K562 (cell line): ENCODE measurements around the gene KRTAP6-2. TPM values are rescaled to one million over a fixed set of nuclear protein-coding genes. Genes with fewer than 3 reads are reported as not detected.

Experiments
- ATAC-seq: fragments of 200-7000 bp; cut with Tn5 transposase; 3 replicates; pipeline ENCODE4 v1.9.1; 2020; ENCODE audit warnings: moderate library complexity
- BruUV-seq: library from RNA; stranded (reverse); fragments of 400-500 nt; replicated peaks from 2 replicates; lab custom pipeline; 2021; lab: Mats Ljungman, UMichigan
- CTCF ChIA-PET: fragments of 300-600 bp; formaldehyde crosslinking; extraction: SDS; loops from one replicate; lab custom pipeline; 2021; ENCODE audit warnings: low intra/inter-chr PET ratio; lab: Yijun Ruan, JAX
- POLR2A ChIA-PET: fragments of 300-600, 350-650 bp; sonication (Branson Sonifier 250); formaldehyde crosslinking; extraction: SDS; loops from one replicate; lab custom pipeline; 2021; ENCODE audit warnings: antibody characterized with exemption, inconsistent platforms; lab: Yijun Ruan, JAX
- DNase-seq, 4 experiments: peaks; one replicate each; pipeline versions ENCODE4 v3.0.0 to v3.0.0-alpha.2; 2011 to 2018; ENCODE audit warnings: low spot score in 3 of 4, mixed read lengths in 3 of 4; ENCODE audit errors: extremely low read depth in 1 of 4
- FAIRE-seq: peaks from 2 replicates; lab custom pipeline; 2011; peaks lifted over from hg19 to GRCh38; lab: Jason Lieb, UNC
- H2AFZ ChIP-seq: 2 replicates; pipeline ENCODE4 v1.6.0; 2011; ENCODE audit warnings: low read depth, low read length, control low read depth, inconsistent platforms
- H3K27ac ChIP-seq: fragments of 200-600 bp; 3 replicates; pipeline ENCODE4 v1.8.0; 2011; ENCODE audit warnings: low read depth, mild to moderate bottlenecking, control low read depth, inconsistent platforms, low read length, moderate library complexity, mixed read lengths; ENCODE audit errors: extremely low read depth
- H3K27me3 ChIP-seq, 2 experiments: fragments of 300-600 bp in 1 of 2; 2 replicates in 1 of 2; 3 replicates in 1 of 2; pipeline versions ENCODE4 v1.6.0 to v1.8.0; 2011; ENCODE audit warnings: inconsistent platforms in 2 of 2, low read length in 2 of 2, mild to moderate bottlenecking in 1 of 2, mixed read lengths in 1 of 2, moderate library complexity in 1 of 2; ENCODE audit not compliant: control insufficient read depth in 2 of 2, insufficient read depth in 2 of 2
- H3K36me3 ChIP-seq: fragments of 300-600 bp; 3 replicates; pipeline ENCODE4 v1.8.0; 2011; ENCODE audit warnings: mild to moderate bottlenecking, low read length, inconsistent platforms; ENCODE audit not compliant: control insufficient read depth, insufficient read depth
- H3K4me1 ChIP-seq, 2 experiments: fragments of 200-600 bp in 1 of 2; replicated peaks in 1 of 2; 2 replicates in 1 of 2; 3 replicates in 1 of 2; pipeline versions ENCODE4 v1.5.1 to v1.8.0; 2011; ENCODE audit warnings: inconsistent platforms in 2 of 2, low read length in 2 of 2, mild to moderate bottlenecking in 1 of 2, mixed read lengths in 1 of 2, moderate library complexity in 1 of 2; ENCODE audit not compliant: control insufficient read depth in 2 of 2, insufficient read depth in 2 of 2
- H3K4me2 ChIP-seq: 2 replicates; pipeline ENCODE4 v1.6.1; 2011; ENCODE audit warnings: low read length, control low read depth, inconsistent platforms, mixed read lengths; ENCODE audit not compliant: insufficient read depth
- H3K4me3 ChIP-seq: fragments of 200-600 bp; sonication (generic), shearing (Covaris generic); 2 replicates; pipeline ENCODE4 v1.5.1; 2016; ENCODE audit warnings: control low read depth, inconsistent platforms
- H3K79me2 ChIP-seq: fragments of 200-600 bp; 3 replicates; pipeline ENCODE4 v1.8.0; 2011; ENCODE audit warnings: low read length, inconsistent platforms; ENCODE audit not compliant: control insufficient read depth, insufficient read depth
- H3K9ac ChIP-seq, 2 experiments: 2 replicates each; pipeline versions ENCODE4 v1.6.0 to v1.6.1; 2011; ENCODE audit warnings: low read depth in 2 of 2, low read length in 2 of 2, control low read depth in 1 of 2, inconsistent platforms in 1 of 2, mild to moderate bottlenecking in 1 of 2, mixed read lengths in 1 of 2; ENCODE audit not compliant: insufficient read depth in 1 of 2
- H3K9me1 ChIP-seq: one replicate; pipeline ENCODE4 v1.6.0; 2011; ENCODE audit warnings: inconsistent platforms, mild to moderate bottlenecking, low read length, moderate library complexity; ENCODE audit not compliant: control insufficient read depth, insufficient read depth
- H3K9me3 ChIP-seq: replicated peaks from 2 replicates; pipeline ENCODE4 v1.5.1; 2011; ENCODE audit warnings: low read depth, low read length, inconsistent platforms; ENCODE audit not compliant: control insufficient read depth, insufficient read depth
- H4K20me1 ChIP-seq: replicated peaks from 2 replicates; pipeline ENCODE4 v1.6.1; 2011; ENCODE audit warnings: low read length, inconsistent platforms, mixed read lengths; ENCODE audit not compliant: control insufficient read depth, insufficient read depth
- EHMT2 ChIP-seq: fragments of 450-650 bp; IDR thresholded peaks from 2 replicates; pipeline ENCODE4 v1.6.1; 2018; ENCODE audit warnings: antibody characterized with exemption
- FOXP1 ChIP-seq: sonication (generic); formaldehyde crosslinking; IDR thresholded peaks from 2 replicates; pipeline ENCODE4 v1.8.0; 2022; ENCODE audit warnings: mild to moderate bottlenecking, missing genetic modification reagents
- MECOM ChIP-seq: fragments of 250-450 bp; sonication (Bioruptor Pico); IDR thresholded peaks from 2 replicates; pipeline ENCODE4 v1.8.0; 2022; ENCODE audit warnings: inconsistent platforms
- NR1H2 ChIP-seq: sonication (generic); formaldehyde crosslinking; IDR thresholded peaks from 2 replicates; pipeline ENCODE4 v1.4.0; 2020; ENCODE audit warnings: mild to moderate bottlenecking, missing genetic modification reagents
- TAF1 ChIP-seq: IDR thresholded peaks from 2 replicates; pipeline ENCODE4 v1.6.1; 2011; ENCODE audit warnings: mild to moderate bottlenecking, low read length, moderate library complexity; ENCODE audit not compliant: insufficient read depth, control insufficient read depth, severe bottlenecking; ENCODE audit errors: extremely low read depth
- WGBS: fragments of 100-300 bp; shearing (Covaris generic); methylation state at CpG from one replicate; pipeline ENCODE4 v1.1.6; 2016; ENCODE audit warnings: low coverage, mixed read lengths; ENCODE audit not compliant: insufficient coverage; ENCODE audit errors: missing lambda C conversion rate; 5-methylcytosine and 5-hydroxymethylcytosine counted together
- in situ Hi-C: fragments of 300-500 bp; cut with MboI; formaldehyde crosslinking; loops from 4 replicates; pipeline ENCODE4 v1.15.0; 2018; ENCODE audit warnings: inconsistent platforms, mixed read lengths
- intact Hi-C: fragments of 100-400 bp; cut with micrococcal nuclease; formaldehyde crosslinking; loops from 2 replicates; pipeline ENCODE4 v1.14.2; 2022
- polyA plus RNA-seq, 8 experiments: library from polyadenylated mRNA; depleted of rRNA in 4 of 8; stranded (reverse) in 5 of 8; unstranded in 3 of 8; fragments of >200 nt; fragmentation: Nextera tagmentation in 2 of 8; fragmentation: Illumina TruSeq in 1 of 8; extraction: Ambion mirVana in 2 of 8; extraction: Trizol in 1 of 8; gene quantifications; 2 replicates each; pipeline versions ENCODE4 v1.2.1 to v1.2.3, GENCODE V29; 2011 to 2014; ENCODE audit warnings: inconsistent platforms in 1 of 8, missing spikeins in 1 of 8
- total RNA-seq, 7 experiments: library from RNA; depleted of rRNA in 6 of 7; stranded (reverse); fragments of >200 nt in 6 of 7; fragmentation: Illumina TruSeq in 2 of 7; extraction: Trizol in 2 of 7; gene quantifications; 2 replicates each; pipeline versions ENCODE4 v1.2.1 to v1.2.3, GENCODE V29; 2011 to 2021; ENCODE audit warnings: low replicate concordance in 1 of 7
- TF ChIP-seq, protein P1 (sequence below), 2 experiments: fragments of 450-650 bp; IDR thresholded peaks; 2 replicates each; pipeline ENCODE4 v1.6.1; 2016; ENCODE audit warnings: mild to moderate bottlenecking in 2 of 2, borderline replicate concordance in 1 of 2, low read depth in 1 of 2, moderate library complexity in 1 of 2
- TF ChIP-seq, protein P2 (sequence below): fragments of 450-650 bp; IDR thresholded peaks from 2 replicates; pipeline ENCODE4 v1.6.1; 2018; ENCODE audit not compliant: partially characterized antibody

KRTAP6-2 gene
- total and polyA plus RNA-seq, 9 of the 15 experiments (the other 6 are each of a cell fraction or from before 2014, with no cell fraction given), result not detected

DNA sequence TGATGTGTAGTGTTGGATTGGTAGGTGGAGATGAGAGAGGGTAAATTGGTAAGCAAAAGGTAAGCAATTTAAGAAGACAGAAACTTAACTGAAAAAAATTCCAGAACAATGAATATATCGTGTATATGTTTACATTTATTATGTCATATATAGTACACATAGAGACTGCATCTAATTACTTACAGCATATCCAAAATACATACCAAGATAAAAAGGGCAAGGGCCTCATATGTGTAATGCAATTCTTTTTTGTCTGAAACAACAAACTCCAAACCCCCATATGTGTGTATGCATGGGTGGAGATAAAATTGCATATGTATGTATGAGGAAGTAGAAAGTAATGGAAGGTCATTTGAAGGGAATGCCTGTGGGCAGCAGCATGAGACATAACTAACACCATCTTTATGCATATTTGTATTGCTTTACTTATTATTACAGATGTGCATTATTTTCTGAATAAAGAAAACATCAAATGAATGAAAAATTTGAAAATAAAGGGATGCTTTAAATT, 48.3 kb upstream of the KRTAP6-2 start:
- H3K4me2 ChIP-seq, result no peak overlapping the region
- ChIA-PET CTCF (no interaction called here), POLR2A (no interaction called here)
- H3K79me2 ChIP-seq, result no peaks in the 10 kb centered on the region
- H3K9me3 ChIP-seq, result no peaks in the 10 kb centered on the region
- H3K36me3 ChIP-seq, result no peaks in the 10 kb centered on the region
- H3K9ac ChIP-seq, result no peak overlapping the region
- no peaks in the 10 kb centered on the region for H3K9me1 ChIP-seq
- H3K4me1 ChIP-seq, result no peaks in the 10 kb centered on the region
- FAIRE-seq (no peak), ATAC-seq (no peak), DNase-seq (no peak)
- H4K20me1 ChIP-seq, result no peaks in the 10 kb centered on the region
- no peak overlapping the region for H3K27ac ChIP-seq
- H3K4me3 ChIP-seq, result no peak overlapping the region
- intact Hi-C loops, result no loop called here
- H3K27me3 ChIP-seq, result no peaks in the 10 kb centered on the region
- in situ Hi-C loops, result no loop called here
- H2AFZ ChIP-seq, result no peak overlapping the region
- WGBS, result 4% methylated on average over 1 of the region's 1 CpG
- no TSS peak for BruUV-seq
- TF ChIP-seq, protein P1, sequence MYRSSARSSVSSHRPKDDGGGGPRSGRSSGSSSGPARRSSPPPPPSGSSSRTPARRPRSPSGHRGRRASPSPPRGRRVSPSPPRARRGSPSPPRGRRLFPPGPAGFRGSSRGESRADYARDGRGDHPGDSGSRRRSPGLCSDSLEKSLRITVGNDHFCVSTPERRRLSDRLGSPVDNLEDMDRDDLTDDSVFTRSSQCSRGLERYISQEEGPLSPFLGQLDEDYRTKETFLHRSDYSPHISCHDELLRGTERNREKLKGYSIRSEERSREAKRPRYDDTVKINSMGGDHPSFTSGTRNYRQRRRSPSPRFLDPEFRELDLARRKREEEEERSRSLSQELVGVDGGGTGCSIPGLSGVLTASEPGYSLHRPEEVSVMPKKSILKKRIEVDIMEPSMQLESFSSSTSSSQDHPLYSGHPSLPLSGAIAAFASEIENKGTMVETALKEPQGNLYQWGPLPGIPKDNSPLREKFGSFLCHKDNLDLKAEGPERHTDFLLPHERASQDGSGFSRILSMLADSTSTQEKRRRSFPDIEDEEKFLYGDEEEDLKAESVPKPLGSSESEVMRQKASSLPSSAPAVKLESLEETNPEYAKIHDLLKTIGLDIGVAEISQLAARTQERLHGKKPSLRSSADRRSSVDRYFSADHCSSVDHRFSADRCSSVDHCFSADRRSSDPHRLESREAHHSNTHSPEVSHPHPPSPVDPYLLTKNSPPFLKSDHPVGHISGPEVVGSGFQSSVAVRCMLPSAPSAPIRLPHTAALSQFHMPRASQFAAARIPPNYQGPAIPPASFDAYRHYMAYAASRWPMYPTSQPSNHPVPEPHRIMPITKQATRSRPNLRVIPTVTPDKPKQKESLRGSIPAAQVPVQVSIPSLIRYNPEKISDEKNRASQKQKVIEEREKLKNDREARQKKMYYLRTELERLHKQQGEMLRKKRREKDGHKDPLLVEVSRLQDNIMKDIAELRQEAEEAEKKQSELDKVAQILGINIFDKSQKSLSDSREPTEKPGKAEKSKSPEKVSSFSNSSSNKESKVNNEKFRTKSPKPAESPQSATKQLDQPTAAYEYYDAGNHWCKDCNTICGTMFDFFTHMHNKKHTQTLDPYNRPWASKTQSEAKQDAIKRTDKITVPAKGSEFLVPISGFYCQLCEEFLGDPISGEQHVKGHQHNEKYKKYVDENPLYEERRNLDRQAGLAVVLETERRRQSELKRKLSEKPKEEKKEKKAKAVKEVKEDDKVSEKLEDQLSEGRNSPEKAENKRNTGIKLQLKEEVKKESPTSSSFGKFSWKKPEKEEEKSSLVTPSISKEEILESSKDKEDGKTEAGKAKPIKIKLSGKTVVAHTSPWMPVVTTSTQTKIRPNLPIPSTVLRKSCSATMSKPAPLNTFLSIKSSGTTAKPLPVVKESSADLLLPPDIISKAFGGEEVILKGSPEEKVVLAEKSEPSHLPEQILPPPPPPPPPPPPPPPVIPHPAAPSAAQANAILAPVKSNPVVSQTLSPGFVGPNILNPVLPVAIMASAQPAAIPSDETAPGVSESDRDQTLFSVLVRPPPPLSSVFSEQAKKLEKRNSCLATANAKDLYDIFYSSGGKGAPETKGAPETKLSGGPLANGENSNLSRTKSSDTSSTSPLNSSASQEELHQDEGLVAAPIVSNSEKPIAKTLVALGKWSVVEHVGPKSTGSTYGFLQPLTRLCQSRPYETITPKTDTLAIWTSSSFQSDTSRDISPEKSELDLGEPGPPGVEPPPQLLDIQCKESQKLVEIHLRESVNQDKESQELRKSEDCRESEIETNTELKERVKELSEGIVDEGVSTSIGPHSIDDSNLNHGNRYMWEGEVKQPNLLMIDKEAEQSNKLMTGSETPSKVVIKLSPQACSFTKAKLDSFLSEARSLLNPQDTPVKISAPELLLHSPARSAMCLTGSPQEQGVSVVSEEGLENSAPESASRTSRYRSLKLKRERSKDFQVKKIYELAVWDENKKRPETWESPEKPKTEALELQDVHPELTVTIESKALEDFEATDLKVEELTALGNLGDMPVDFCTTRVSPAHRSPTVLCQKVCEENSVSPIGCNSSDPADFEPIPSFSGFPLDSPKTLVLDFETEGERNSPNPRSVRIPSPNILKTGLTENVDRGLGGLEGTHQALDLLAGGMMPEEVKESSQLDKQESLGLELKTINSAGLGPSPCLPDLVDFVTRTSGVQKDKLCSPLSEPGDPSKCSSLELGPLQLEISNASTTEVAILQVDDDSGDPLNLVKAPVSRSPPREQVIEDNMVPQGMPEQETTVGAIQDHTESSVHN (IDR thresholded peaks at IDR 0.05; ENCODE audit: borderline replicate concordance in 1 of 2, low read depth in 1 of 2), result no peak
- TF ChIP-seq MECOM, result no peak
- no peak for TF ChIP-seq TAF1
- TF ChIP-seq NR1H2 (CRISPR knock-in tag), result no peak
- TF ChIP-seq, protein P2, sequence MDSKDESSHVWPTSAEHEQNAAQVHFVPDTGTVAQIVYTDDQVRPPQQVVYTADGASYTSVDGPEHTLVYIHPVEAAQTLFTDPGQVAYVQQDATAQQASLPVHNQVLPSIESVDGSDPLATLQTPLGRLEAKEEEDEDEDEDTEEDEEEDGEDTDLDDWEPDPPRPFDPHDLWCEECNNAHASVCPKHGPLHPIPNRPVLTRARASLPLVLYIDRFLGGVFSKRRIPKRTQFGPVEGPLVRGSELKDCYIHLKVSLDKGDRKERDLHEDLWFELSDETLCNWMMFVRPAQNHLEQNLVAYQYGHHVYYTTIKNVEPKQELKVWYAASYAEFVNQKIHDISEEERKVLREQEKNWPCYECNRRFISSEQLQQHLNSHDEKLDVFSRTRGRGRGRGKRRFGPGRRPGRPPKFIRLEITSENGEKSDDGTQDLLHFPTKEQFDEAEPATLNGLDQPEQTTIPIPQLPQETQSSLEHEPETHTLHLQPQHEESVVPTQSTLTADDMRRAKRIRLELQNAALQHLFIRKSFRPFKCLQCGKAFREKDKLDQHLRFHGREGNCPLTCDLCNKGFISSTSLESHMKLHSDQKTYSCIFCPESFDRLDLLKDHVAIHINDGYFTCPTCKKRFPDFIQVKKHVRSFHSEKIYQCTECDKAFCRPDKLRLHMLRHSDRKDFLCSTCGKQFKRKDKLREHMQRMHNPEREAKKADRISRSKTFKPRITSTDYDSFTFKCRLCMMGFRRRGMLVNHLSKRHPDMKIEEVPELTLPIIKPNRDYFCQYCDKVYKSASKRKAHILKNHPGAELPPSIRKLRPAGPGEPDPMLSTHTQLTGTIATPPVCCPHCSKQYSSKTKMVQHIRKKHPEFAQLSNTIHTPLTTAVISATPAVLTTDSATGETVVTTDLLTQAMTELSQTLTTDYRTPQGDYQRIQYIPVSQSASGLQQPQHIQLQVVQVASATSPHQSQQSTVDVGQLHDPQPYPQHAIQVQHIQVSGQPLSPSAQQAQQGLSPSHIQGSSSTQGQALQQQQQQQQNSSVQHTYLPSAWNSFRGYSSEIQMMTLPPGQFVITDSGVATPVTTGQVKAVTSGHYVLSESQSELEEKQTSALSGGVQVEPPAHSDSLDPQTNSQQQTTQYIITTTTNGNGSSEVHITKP, result no peak
- no peak for TF ChIP-seq FOXP1
- no peak for TF ChIP-seq EHMT2
